HG02938 (cell line): ENCODE data around the gene IL1RAP.
A peak's percentile ranks its signal among the peaks of the same experiment; 100 is the strongest.

ENCODE experiments used
- ATAC-seq: cut with Tn5 transposase; IDR thresholded peaks from one replicate; pipeline ENCODE4 v1.9.1; 2021; ENCODE audit warnings: mild to moderate bottlenecking, moderate library complexity; ENCODE audit not compliant: unreplicated experiment

The IL1RAP gene

GRCh38 chr3:190607021-190607420, 93.1 kb downstream of the IL1RAP start:
- ATAC-seq: no peak

DNA sequence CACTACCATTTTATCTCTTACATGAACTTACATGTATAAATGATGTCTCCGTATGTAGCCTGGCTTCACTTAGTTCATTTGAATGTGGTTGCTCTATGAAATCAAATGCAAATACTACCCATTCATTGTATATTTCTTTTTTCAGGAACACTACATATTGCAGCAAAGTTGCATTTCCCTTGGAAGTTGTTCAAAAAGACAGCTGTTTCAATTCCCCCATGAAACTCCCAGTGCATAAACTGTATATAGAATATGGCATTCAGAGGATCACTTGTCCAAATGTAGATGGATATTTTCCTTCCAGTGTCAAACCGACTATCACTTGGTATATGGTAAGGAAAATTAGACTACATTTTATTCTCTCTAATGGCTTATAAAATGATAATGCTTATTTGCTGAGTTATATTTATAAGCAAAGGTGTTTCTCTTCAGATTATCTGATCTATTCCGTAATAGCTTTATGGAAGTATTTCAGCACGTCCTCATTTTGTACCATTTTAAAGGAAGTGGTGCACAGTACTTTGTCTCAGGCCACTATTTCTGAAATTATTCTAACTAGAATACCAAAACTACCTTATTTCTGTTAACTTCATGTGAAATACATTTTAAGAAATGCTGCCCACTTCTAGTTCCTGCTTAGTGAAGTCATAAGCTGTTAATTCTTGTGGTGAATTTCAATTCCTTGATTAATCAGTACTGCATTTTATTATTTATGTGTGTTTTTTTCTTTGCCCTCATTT, 95.1 kb downstream of the IL1RAP start:
- ATAC-seq: no peak

DNA sequence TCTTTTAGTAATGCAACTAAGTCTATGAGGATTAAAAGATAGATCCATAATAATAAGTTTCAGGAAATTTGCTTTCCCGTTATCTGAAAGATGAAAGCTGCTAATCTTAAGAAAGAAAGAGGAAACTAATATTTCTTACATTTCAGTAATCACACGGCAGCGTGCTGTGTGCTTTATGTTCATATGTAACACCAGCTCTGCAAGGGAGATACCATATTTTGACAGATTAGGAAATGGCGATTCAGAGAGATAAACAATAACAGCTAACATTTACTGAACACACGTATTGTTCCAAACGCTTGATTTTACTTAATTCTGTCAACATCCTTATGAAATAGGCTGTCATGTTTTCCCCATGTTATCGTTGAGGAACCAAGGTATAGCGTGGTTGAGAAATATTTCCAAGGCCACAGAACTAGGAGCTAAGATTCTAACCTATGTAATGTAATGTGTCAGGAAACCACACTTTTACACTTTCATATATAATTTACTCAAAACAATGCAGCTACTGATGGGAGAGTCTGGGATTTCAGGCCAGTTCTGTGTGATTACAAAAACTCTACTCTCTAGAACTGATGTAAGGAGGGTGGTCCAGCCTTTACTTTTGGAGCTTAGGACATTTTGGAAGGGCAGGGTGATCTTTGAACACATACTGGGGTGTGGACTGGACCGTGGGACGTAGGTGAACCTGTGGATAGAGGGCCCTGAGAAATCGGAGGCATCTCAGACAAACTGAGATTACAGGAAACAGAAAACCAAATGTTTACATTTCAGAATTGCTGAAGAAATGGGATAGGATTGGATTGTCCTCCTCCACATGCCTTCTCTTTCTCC, 100.6 kb downstream of the IL1RAP start:
- ATAC-seq: no peak

DNA sequence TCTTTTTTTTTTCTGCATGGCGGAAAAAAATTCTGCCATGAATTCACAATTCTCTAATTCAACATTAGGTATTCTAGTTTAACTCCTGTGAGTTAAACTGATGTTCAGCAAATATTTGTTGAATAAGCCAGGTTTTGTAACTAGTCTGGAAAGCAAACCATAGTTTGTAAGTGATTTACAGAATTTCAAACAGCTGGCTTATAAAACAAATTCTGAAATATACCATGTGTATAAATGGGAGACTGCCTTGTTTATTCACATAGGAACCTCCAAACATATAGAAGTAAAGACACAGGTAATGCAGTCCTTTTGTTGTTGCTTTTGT, 101.1 kb downstream of the IL1RAP start:
- ATAC-seq: no peak

GRCh38 chr3:190615607-190616006, 101.7 kb downstream of the IL1RAP start:
- no peak for ATAC-seq

- no peak for ATAC-seq
These were observed 102.8 kb downstream of the IL1RAP start for GRCh38 chr3:190616637-190617036.

DNA sequence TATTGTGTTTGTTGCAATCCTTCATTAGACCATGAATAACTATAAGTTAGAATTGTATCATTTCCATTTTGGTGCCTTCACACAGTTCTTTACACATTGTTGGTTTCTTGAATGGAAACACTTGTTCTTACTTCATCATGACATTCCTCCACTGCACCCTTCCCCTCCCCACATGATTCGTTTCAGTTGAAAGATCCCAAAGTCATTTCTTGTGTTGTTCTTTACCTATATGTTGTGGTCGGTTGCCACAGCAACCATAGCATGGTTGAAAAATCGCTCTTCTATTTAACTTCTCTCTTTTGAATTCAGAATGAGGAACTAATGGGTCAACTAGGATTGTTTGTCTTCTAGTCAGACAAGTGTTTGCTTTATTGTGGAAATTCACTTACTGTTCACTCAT, 103.3 kb downstream of the IL1RAP start:
- peak; percentile 89 for ATAC-seq

- peak; percentile 37 for ATAC-seq
These were observed 104.6 kb downstream of the IL1RAP start for GRCh38 chr3:190618330-190619030.

- ATAC-seq: no peak
These were observed 105.5 kb downstream of the IL1RAP start for GRCh38 chr3:190619353-190619752.

DNA sequence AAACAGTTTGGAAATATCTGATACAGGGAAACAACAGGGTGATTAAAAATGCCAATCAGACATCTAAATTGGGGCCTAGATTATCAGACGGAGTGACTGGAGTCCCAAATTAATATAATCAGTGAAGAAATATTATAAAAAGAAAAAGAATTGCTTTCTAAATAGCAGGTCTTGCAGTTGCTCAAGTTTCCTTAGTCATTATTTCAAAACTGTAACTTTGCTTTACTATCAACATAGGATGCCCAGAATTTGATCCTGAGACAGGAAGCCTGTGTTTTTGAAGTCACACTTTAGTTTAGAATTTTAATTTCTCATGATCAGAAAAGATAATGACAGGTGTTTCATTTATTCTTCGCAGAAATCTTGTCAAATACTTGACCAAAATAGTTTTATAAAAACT, 105.9 kb downstream of the IL1RAP start:
- no peak for ATAC-seq

DNA sequence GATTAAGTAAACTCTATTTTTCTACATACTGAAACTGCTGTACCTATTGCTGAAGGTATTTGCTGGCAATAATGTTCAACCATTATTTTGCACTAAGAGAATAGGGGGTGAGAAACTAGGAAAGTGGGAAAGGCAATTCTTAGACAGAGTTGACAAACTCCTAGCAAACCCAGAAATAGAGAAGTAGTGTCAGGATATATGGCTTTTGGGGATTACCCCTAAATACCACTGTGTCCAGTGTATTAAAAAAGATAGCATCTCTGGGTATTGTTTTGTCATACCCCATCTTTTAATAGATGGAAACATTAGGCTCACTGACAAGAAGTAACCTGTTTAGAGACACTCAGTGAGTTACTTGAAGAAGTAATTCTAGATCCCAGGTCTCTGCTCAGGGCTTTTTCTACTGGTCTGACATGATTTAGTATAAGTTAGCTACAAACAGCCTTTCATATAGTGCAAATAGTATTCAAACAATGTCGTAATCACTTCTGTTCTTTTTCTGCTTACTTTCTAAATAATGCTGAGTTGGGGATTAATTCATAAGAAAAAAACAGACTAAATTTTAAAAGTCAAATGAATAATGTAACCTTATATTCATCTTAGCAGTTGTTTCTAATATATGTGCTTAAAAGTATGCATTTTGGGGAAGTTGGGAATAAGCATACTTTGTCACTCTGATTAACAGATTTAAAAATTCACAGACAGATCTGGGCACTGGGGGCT, 107.2 kb downstream of the IL1RAP start:
- no peak for ATAC-seq

DNA sequence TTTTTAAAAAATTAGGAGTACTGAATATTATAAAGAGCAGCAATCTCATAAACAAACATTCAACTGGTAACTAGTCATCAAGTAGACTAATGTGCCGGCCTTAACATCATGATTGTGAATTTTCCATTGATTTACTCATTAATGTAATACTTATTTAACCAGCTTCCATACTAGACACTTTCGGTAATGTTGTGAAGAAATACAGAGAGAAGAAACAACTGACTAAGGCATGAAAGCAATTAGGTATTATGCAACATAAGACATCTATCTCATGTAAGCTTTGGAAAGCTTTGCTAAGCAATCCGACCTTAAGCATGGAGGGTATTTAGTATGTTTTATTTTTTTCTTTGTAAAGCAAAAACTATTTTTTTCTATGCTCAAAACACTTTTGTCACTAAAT, 108.0 kb downstream of the IL1RAP start:
- ATAC-seq: no peak

GRCh38 chr3:190624282-190624681, 110.4 kb downstream of the IL1RAP start:
- ATAC-seq: no peak

DNA sequence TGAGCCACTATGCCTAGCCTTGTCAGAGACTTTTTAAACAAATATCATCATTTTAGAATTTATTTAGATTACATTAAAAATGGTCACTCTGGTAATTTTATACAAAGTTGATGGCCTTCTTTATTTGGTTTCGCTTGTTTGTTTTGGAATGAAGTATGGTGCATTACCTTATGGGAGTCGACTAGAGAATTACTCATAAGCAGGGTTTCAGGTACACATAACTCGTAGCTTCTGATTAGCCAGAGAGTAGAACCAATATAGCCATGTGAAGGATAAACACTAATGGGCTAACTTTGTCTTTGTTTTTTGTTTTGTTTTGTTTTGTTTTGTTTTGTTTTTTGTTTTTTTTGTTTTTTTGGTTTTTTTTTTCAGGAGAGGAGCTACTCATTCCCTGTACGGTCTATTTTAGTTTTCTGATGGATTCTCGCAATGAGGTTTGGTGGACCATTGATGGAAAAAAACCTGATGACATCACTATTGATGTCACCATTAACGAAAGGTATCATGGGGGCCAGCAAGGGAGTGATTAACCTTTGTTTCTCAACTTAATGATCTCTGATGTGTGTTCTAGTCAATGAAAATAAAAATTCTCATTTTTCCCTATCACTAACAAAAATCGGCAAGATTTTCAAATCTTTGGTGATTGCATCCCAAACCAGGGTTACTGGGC, 113.2 kb downstream of the IL1RAP start:
- no peak for ATAC-seq

DNA sequence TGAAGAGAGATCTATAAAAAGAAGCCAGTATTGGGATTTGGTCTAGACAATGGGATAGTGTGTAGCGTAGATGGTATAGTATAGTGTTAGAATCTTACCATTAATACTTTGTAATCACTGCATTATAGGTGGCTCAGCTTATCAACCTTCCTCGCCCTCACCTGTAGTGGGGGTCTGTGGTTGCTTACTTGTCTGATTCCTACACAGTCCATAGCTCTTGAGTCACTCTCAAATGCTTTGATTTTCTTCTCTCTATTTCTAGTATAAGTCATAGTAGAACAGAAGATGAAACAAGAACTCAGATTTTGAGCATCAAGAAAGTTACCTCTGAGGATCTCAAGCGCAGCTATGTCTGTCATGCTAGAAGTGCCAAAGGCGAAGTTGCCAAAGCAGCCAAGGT, 115.2 kb downstream of the IL1RAP start:
- no peak for ATAC-seq

DNA sequence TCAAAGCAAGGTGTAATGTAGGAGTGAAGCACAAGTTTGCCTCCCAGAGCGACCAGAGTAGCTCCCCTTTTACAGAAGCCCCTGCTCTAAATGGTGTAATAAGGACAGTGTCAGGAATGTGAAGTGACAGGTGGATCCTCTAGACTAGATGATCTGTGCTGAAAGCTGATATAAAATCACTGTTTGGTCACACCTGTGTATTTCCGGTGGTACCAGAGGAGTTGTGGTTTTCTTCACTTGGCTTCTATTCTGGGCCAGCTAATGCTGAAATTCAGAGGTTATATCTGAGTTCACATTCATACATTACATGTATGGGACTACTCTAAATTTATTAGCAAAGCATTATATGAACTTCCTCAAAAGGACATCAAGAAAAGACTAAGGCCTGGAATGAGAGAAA, 117.4 kb downstream of the IL1RAP start:
- ATAC-seq: no peak

DNA sequence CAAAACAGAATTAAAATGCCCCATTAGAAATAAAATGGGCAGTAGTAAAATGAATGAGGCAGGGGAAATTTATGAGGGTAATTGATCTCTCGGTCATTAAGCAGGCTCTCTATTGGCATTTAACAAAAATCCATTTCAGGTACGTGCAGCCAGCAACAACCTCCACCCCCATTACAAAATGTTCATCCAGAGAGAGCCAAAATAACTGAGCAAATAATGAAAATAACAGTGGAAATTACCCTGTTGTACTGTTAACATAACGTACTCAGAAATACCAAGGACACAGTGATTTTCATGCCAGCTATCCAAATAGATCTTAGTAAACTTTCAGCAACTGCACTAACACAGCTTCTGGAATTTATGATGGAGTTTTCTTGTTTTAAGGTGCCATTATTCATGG, 127.7 kb downstream of the IL1RAP start:
- no peak for ATAC-seq

DNA sequence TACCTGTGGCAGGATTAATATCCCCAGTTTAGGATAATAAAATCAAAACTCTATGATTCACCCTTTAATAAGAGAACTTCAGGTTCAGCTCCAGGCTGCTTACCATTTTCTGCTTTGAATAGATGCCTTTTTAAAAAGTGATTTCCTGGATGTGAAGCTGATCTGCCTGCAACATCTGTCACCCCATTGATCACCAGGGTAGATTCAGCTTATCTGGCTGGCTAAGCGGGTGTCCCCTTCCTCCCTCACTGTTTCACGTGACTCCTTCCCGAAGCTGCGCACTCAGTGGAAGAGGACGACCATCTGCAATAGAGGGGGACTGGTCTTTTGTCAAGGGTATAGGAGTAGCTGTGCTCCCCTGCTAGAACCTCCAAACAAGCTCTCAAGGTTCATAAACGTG, 128.1 kb downstream of the IL1RAP start:
- no peak for ATAC-seq

DNA sequence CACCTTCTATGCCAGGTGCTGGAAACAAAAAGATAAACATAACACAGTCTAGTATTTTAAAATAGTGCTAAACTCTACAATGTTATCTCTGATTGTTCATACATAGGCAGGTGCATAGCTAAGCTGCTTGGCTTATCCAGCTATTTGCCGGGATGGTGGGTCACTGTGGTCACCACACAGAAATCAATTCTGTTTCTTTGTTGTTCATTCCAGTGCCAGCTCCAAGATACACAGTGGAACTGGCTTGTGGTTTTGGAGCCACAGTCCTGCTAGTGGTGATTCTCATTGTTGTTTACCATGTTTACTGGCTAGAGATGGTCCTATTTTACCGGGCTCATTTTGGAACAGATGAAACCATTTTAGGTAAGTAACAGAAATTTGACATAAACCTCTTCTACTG, 130.2 kb downstream of the IL1RAP start:
- no peak for ATAC-seq

DNA sequence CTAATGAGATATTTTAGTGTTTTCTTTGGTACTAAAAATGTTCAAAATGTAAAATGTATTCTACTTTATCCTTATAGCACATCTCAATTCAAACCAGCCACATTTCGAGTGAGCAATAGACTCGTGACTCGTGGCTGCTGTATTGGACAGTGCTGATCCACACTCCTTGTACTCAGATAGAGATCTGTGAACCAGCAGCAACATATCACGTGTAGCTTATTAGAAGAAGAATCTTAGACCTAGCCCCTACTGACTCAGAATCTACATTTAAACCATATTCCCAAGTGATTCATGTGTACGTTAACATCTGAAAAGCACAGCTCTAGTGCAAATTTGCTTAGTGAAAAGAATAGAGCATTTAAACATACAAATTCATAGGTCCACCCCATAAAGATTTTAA, 130.9 kb downstream of the IL1RAP start:
- ATAC-seq: no peak
